ENCODE measurements around the gene ASAP3. TPM values are rescaled to one million over a fixed set of nuclear protein-coding genes. Genes with fewer than 3 reads are reported as not detected.

The ASAP3 gene
- total and polyA plus RNA-seq, 2 experiments from 2014 or later = 62.0 to 157 TPM

- Histone ChIP-seq H3K27ac (no peak overlapping the region), H3K36me3 (peaks cover 38% of the 10 kb centered on the region), H3K4me1 (ENCODE audit: low read depth) (no peaks in the 10 kb centered on the region), H3K4me3 (no peak overlapping the region), H3K9me3 (ENCODE audit: low read depth) (no peaks in the 10 kb centered on the region), H3K27me3 (no peaks in the 10 kb centered on the region)
- DNase-seq (ENCODE audit: low read depth in 1 of 2, low spot score in 1 of 2) = no peak
- TF ChIP-seq, protein P1, sequence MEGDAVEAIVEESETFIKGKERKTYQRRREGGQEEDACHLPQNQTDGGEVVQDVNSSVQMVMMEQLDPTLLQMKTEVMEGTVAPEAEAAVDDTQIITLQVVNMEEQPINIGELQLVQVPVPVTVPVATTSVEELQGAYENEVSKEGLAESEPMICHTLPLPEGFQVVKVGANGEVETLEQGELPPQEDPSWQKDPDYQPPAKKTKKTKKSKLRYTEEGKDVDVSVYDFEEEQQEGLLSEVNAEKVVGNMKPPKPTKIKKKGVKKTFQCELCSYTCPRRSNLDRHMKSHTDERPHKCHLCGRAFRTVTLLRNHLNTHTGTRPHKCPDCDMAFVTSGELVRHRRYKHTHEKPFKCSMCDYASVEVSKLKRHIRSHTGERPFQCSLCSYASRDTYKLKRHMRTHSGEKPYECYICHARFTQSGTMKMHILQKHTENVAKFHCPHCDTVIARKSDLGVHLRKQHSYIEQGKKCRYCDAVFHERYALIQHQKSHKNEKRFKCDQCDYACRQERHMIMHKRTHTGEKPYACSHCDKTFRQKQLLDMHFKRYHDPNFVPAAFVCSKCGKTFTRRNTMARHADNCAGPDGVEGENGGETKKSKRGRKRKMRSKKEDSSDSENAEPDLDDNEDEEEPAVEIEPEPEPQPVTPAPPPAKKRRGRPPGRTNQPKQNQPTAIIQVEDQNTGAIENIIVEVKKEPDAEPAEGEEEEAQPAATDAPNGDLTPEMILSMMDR (IDR thresholded peaks at IDR 0.05; ENCODE audit: low read depth, low read length) = no peak
These were observed 49.7 kb downstream of the ASAP3 start for GRCh38 chr1:23434260-23434775.

DNA sequence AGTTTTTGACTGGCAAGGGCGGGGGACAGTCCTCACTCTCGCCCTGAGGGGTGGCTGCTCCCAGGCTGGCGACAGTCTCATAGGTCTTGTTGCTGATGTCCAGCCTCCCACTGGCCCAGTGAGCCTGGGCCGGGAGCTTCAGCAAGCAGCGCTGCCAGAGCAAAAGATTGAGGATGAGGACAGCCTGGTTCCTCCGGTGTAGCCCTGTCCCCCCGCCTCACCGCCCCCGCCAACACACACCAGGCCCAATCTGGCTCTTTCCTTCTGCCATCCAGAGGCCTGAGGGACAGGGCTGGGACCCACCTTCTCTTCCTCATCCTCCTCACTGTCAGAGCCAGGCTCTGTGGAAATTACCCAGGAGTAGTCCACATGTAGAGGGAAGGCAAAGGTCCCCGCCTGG lies 50.9 kb downstream of the ASAP3 start:
- no peak overlapping the region for H3K4me3 ChIP-seq
- H3K9me3 ChIP-seq (ENCODE audit: low read depth) = no peaks in the 10 kb centered on the region
- TF ChIP-seq, protein P1 (IDR thresholded peaks at IDR 0.05; ENCODE audit: low read depth, low read length) = no peak
- H3K27me3 ChIP-seq = no peaks in the 10 kb centered on the region
- no peak overlapping the region for H3K27ac ChIP-seq
- peaks cover 38% of the 10 kb centered on the region for H3K36me3 ChIP-seq
- no peaks in the 10 kb centered on the region for H3K4me1 ChIP-seq (ENCODE audit: low read depth)
- DNase-seq (ENCODE audit: low read depth in 1 of 2, low spot score in 1 of 2) = no peak

GRCh38 chr1:23431431-23431830 lies 52.5 kb downstream of the ASAP3 start:
- Histone ChIP-seq H3K36me3 (peaks cover 38% of the 10 kb centered on the region), H3K9me3 (ENCODE audit: low read depth) (no peaks in the 10 kb centered on the region), H3K27ac (no peak overlapping the region), H3K27me3 (no peaks in the 10 kb centered on the region), H3K4me3 (no peak overlapping the region), H3K4me1 (ENCODE audit: low read depth) (no peaks in the 10 kb centered on the region)
- TF ChIP-seq, protein P1 (IDR thresholded peaks at IDR 0.05; ENCODE audit: low read depth, low read length) = no peak
- DNase-seq (ENCODE audit: low read depth in 1 of 2, low spot score in 1 of 2) = no peak

DNA sequence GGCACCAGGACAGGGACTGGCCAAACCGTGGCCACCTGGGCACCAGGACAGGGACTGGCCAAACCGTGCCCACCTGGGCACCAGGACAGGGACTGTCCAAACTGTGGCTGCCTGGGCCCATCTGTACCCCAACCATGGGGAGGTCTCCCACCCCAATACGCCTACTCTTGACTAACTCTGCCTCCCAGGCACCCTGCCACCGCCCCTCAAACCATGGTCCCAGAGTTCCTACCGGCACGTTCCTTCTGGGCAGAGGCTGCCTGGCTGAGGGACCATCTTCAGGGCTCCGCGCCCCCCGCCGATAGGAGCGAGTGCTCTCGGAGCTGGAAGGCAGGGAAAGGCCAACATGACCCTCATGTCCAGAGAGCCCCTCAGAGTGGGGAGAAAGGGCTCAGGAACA lies 53.2 kb downstream of the ASAP3 start:
- no peak for DNase-seq (ENCODE audit: low read depth in 1 of 2, low spot score in 1 of 2)
- TF ChIP-seq, protein P1 (IDR thresholded peaks at IDR 0.05; ENCODE audit: low read depth, low read length) = no peak
- H3K27me3 ChIP-seq = no peaks in the 10 kb centered on the region
- no peaks in the 10 kb centered on the region for H3K4me1 ChIP-seq (ENCODE audit: low read depth)
- no peaks in the 10 kb centered on the region for H3K9me3 ChIP-seq (ENCODE audit: low read depth)
- peaks cover 38% of the 10 kb centered on the region for H3K36me3 ChIP-seq
- H3K4me3 ChIP-seq = no peak overlapping the region
- H3K27ac ChIP-seq = no peak overlapping the region

- Histone ChIP-seq H3K4me1 (ENCODE audit: low read depth) (peaks cover 8% of the 10 kb centered on the region), H3K27me3 (no peaks in the 10 kb centered on the region), H3K4me3 (no peak overlapping the region), H3K36me3 (peaks cover 28% of the 10 kb centered on the region), H3K27ac (no peak overlapping the region), H3K9me3 (ENCODE audit: low read depth) (no peaks in the 10 kb centered on the region)
- TF ChIP-seq, protein P1 (IDR thresholded peaks at IDR 0.05; ENCODE audit: low read depth, low read length) = no peak
- DNase-seq (ENCODE audit: low read depth in 1 of 2, low spot score in 1 of 2) = no peak
These were observed 55.7 kb downstream of the ASAP3 start for GRCh38 chr1:23428136-23428905.
